ENCODE data around the gene FCRL1.
A peak's percentile ranks its signal among the peaks of the same experiment; 100 is the strongest.

The FCRL1 gene

GRCh38 chr1:157841708-157842107, 21.8 kb upstream of the FCRL1 start, which contains the start of gene CD5L:
Gene CD5L (minus strand): TSS chr1:157841808. CDS start chr1:157841701, 107 bp downstream.
- TF ChIP-seq Cebpa-rat (IDR thresholded peaks at IDR 0.05): no peak

DNA sequence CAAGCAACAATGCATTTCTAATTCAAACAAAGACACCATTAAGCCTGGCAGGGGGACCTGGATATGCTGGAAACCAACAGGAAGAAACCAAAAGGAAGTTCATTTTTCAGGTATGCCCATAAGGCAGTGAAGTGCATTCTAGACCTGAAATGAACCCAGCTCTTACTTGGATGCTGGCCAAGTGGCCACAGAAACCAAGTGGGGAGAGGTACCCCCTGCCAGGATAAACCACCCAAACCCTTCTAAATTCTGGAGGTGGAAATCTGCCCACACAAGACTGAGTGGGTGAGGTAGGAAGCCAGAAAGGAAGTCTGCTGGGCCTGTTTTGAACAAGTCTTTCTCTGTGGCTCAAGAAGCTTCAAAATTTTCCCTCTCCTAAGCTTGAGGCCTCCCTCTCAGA, 19.0 kb upstream of the FCRL1 start:
- Histone ChIP-seq H3K4me1 (peaks cover 0 to 21% (median 0%) of the 10 kb centered on the region in 10 experiments; a peak in 7 of 20 replicates), H3K4me3 (no peak overlapping the region), H4K20me1 (no peaks in the 10 kb centered on the region), H3K27me3 (no peaks in the 10 kb centered on the region), H3K9ac (no peak overlapping the region), H3K36me3 (no peaks in the 10 kb centered on the region), H3K4me2 (peak overlapping the region in 2 of 11 experiments; percentile 12 to 43; a peak in 4 of 22 replicates), H3K9me3 (replicated peaks in 1 of 11) (no peaks in the 10 kb centered on the region; a peak in 1 of 22 replicates), H3K27ac (no peak overlapping the region)
- no peak for TF ChIP-seq Cebpa-rat (IDR thresholded peaks at IDR 0.05)

More at GRCh38 chr1:157841708-157842107, 21.8 kb upstream of the FCRL1 start, which contains the start of gene CD5L:
- Histone ChIP-seq H3K27ac (no peak within 1 kb of the TSS), H3K4me2 (peak within 1 kb of the TSS in 1 of 11 experiments; percentile 61; a peak in 2 of 22 replicates), H3K4me3 (no peak within 1 kb of the TSS), H3K27me3 (no peaks in the 10 kb centered on the region), H3K9me3 (replicated peaks in 1 of 11) (no peaks in the 10 kb centered on the region), H3K36me3 (no peaks in the 10 kb centered on the region), H3K9ac (no peak within 1 kb of the TSS), H4K20me1 (no peaks in the 10 kb centered on the region), H3K4me1 (peaks cover 0 to 40% (median 0%) of the 10 kb centered on the region in 10 experiments; a peak in 7 of 20 replicates)

- no peaks in the 10 kb centered on the region for H3K36me3 ChIP-seq
- H3K4me2 ChIP-seq: no peak overlapping the region
- H3K27me3 ChIP-seq: no peaks in the 10 kb centered on the region
- TF ChIP-seq Cebpa-rat (IDR thresholded peaks at IDR 0.05): no peak
- H3K9me3 ChIP-seq (replicated peaks in 1 of 11): no peaks in the 10 kb centered on the region; a peak in 2 of 22 replicates
- H3K9ac ChIP-seq: no peak overlapping the region
- no peaks in the 10 kb centered on the region for H4K20me1 ChIP-seq
- H3K27ac ChIP-seq: no peak overlapping the region
- no peak overlapping the region for H3K4me3 ChIP-seq
- H3K4me1 ChIP-seq: peaks cover 0 to 6% (median 0%) of the 10 kb centered on the region in 10 experiments; a peak in 2 of 20 replicates
Measured at GRCh38 chr1:157834430-157834829, 14.5 kb upstream of the FCRL1 start.

- Histone ChIP-seq H3K27ac (no peak overlapping the region), H3K4me2 (no peak overlapping the region)
Measured at GRCh38 chr1:157833145-157833544, 13.2 kb upstream of the FCRL1 start.

DNA sequence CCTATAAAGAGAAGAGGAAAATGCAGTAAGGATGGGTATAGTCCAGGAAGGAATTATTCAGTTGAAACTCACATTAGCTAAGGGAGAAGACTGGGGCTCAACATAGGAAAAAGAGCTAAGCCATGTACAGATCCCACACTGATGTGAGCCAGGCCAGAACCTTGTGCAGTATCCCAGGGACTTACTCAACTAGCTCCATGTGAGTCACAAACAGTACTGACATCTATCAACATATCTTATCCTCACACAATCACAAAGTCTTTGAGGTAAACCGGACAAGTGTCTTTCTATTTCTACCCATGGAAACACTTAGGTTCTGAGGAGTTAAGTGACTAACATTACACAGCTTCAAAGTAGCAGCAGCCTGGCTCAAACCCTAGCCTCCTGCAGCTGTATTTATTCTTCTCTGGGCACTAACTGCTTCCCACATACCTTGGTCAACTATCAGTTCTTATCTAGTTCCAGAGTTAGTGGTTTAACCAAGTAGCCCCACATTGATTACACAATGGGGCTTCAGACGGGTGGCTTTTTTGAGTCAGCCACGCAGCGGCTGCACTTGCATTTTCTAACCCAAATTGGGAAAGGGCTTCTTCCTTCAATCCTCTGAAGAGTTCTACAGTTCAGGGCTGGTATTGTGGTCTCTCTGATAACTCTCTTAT, 12.2 kb upstream of the FCRL1 start:
- TF ChIP-seq Cebpa-rat (IDR thresholded peaks at IDR 0.05): no peak
- Histone ChIP-seq H3K9ac (no peak overlapping the region), H3K9me3 (replicated peaks in 1 of 11) (no peaks in the 10 kb centered on the region; a peak in 2 of 22 replicates), H3K4me1 (no peaks in the 10 kb centered on the region), H4K20me1 (no peaks in the 10 kb centered on the region), H3K27ac (no peak overlapping the region), H3K27me3 (no peaks in the 10 kb centered on the region), H3K36me3 (no peaks in the 10 kb centered on the region), H3K4me2 (no peak overlapping the region), H3K4me3 (no peak overlapping the region)

More at GRCh38 chr1:157833145-157833544, 13.2 kb upstream of the FCRL1 start:
- Histone ChIP-seq H3K4me1 (no peaks in the 10 kb centered on the region), H4K20me1 (no peaks in the 10 kb centered on the region), H3K36me3 (no peaks in the 10 kb centered on the region), H3K27me3 (no peaks in the 10 kb centered on the region), H3K9ac (no peak overlapping the region), H3K4me3 (no peak overlapping the region), H3K9me3 (replicated peaks in 1 of 11) (no peaks in the 10 kb centered on the region; a peak in 2 of 22 replicates)
- no peak for TF ChIP-seq Cebpa-rat (IDR thresholded peaks at IDR 0.05)

DNA sequence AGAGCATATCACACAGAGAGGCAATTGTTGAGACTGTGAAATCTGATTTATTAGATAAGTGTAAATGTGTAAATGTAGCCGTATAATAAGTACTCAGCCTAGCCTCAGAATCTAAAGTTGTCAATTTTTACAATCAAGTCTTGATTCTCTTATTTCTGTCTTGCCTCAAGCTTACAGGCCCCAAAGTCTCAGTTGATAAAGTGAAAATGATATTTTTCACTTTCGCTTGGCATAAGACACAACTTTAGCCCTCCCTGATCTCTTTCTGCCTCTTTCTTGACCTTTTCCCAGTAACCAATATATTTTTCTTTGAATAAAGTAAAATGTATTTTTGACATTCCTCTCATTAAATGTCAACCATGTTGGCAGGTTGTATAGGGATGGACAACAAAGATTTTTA, 11.0 kb upstream of the FCRL1 start:
- Histone ChIP-seq H3K27me3 (no peaks in the 10 kb centered on the region), H3K27ac (no peak overlapping the region), H4K20me1 (no peaks in the 10 kb centered on the region), H3K4me3 (no peak overlapping the region), H3K4me1 (no peaks in the 10 kb centered on the region), H3K9ac (no peak overlapping the region), H3K9me3 (replicated peaks in 1 of 11) (no peaks in the 10 kb centered on the region; a peak in 2 of 22 replicates), H3K36me3 (no peaks in the 10 kb centered on the region), H3K4me2 (no peak overlapping the region)
- no peak for TF ChIP-seq Cebpa-rat (IDR thresholded peaks at IDR 0.05)

DNA sequence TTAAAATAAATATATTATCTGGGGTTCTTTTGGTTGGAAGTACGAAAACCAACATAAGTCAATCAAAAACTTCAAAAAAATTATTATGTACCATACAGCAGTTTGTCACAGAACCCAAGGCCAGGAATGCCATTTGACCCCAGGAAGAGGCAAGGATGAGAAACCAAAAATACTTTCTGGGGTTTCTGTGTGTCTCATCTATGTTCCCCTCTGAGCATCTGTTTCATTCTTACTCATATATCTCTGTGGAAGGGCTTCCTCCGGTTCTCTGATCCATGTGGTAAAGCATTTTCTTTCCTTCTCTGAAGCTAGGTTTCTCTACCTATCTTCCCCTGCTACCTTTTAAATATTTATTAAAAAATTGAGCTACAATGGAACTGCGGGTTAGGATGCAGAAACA, 9.8 kb upstream of the FCRL1 start:
- Histone ChIP-seq H3K4me1 (no peaks in the 10 kb centered on the region), H3K27ac (no peak overlapping the region), H3K27me3 (no peaks in the 10 kb centered on the region), H4K20me1 (no peaks in the 10 kb centered on the region), H3K4me3 (no peak overlapping the region), H3K4me2 (no peak overlapping the region), H3K9ac (no peak overlapping the region), H3K9me3 (replicated peaks in 1 of 11) (no peaks in the 10 kb centered on the region; a peak in 2 of 22 replicates), H3K36me3 (no peaks in the 10 kb centered on the region)
- no peak for TF ChIP-seq Cebpa-rat (IDR thresholded peaks at IDR 0.05)

GRCh38 chr1:157829210-157829609, 9.3 kb upstream of the FCRL1 start:
- Histone ChIP-seq H3K9ac (no peak overlapping the region), H3K27me3 (no peaks in the 10 kb centered on the region), H4K20me1 (no peaks in the 10 kb centered on the region), H3K27ac (no peak overlapping the region), H3K4me3 (no peak overlapping the region), H3K4me2 (no peak overlapping the region), H3K4me1 (no peaks in the 10 kb centered on the region), H3K9me3 (replicated peaks in 1 of 11) (no peaks in the 10 kb centered on the region; a peak in 1 of 22 replicates), H3K36me3 (no peaks in the 10 kb centered on the region)
- no peak for TF ChIP-seq Cebpa-rat (IDR thresholded peaks at IDR 0.05)

DNA sequence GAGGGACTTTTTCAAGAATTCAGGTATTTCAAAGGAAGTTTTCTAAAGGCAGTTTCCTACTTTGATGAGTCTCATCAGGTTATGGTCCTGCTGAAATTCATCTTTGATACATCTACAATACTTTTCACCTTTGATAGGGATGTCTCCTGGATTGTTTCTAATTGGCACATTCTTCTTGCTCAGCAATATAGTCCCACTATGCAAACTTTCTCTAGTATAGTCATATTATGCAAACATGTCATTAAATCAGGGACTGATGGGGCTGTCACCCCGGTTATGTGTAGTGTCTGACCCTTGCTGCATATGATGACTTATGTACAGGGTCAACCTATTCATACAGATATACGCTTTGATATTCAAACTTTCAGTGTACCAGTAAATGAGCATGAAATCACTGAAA, 379 bp upstream of the FCRL1 start:
- Histone ChIP-seq H4K20me1 (no peaks in the 10 kb centered on the region), H3K27ac (no peak overlapping the region)

More for the DNA sequence above, 379 bp upstream of the FCRL1 start:
- Histone ChIP-seq H3K4me1 (peaks cover 8 to 18% (median 12%) of the 10 kb centered on the region in 10 experiments; a peak in 16 of 20 replicates), H3K36me3 (no peaks in the 10 kb centered on the region), H3K9ac (no peak overlapping the region), H3K4me2 (peak overlapping the region in 6 of 11 experiments; percentile 1 to 57 (median 52); a peak in 11 of 22 replicates), H3K27me3 (no peaks in the 10 kb centered on the region), H3K4me3 (no peak overlapping the region), H3K9me3 (replicated peaks in 1 of 11) (peaks cover 0 to 2% (median 0%) of the 10 kb centered on the region in 11 experiments; a peak in 1 of 22 replicates)
- no peak for TF ChIP-seq Cebpa-rat (IDR thresholded peaks at IDR 0.05)
